Osteocyte (in vitro differentiated cells): ENCODE results near the gene SIN3B. TPM values are rescaled to one million over a fixed set of nuclear protein-coding genes. Genes with fewer than 3 reads are reported as not detected.

Experiments
- DNase-seq: peaks from one replicate; pipeline ENCODE4 v3.0.0; 2021; ENCODE audit warnings: mixed read lengths; ENCODE audit not compliant: unreplicated experiment; ENCODE audit errors: extremely low spot score
- H3K27ac Mint-ChIP-seq: one replicate; pipeline ENCODE4 v1.8.0; 2021; ENCODE audit warnings: mild to moderate bottlenecking, mixed read lengths; ENCODE audit not compliant: unreplicated experiment
- H3K27me3 Mint-ChIP-seq: one replicate; pipeline ENCODE4 v1.8.0; 2021; ENCODE audit warnings: mixed read lengths; ENCODE audit not compliant: unreplicated experiment
- H3K36me3 Mint-ChIP-seq: one replicate; pipeline ENCODE4 v1.8.0; 2021; ENCODE audit warnings: mixed read lengths; ENCODE audit not compliant: unreplicated experiment
- H3K4me1 Mint-ChIP-seq: one replicate; pipeline ENCODE4 v1.8.0; 2021; ENCODE audit warnings: mixed read lengths; ENCODE audit not compliant: unreplicated experiment
- H3K4me3 Mint-ChIP-seq: one replicate; pipeline ENCODE4 v1.8.0; 2021; ENCODE audit warnings: mild to moderate bottlenecking, moderate library complexity, mixed read lengths; ENCODE audit not compliant: unreplicated experiment
- H3K9me3 Mint-ChIP-seq: one replicate; pipeline ENCODE4 v1.8.0; 2021; ENCODE audit warnings: mixed read lengths; ENCODE audit not compliant: unreplicated experiment
- CTCF ChIP-seq: fragments of 200-600 bp; sonication (generic); IDR thresholded peaks from 2 replicates; pipeline ENCODE4 v1.5.0; 2021; ENCODE audit warnings: antibody characterized with exemption, mild to moderate bottlenecking, moderate library complexity
- long read RNA-seq: library from polyadenylated mRNA; unstranded; transcript quantifications from one replicate; pipeline ENCODE4 v2.0.0, GENCODE V29; 2021
- total RNA-seq: library from RNA; stranded (reverse); gene quantifications from 2 replicates; pipeline ENCODE4 v1.2.1, GENCODE V29; 2021

The SIN3B gene
- total RNA-seq = 75.3 and 80.0 TPM in 2 replicates
- long read RNA-seq, partial matches to known transcripts = 1 of 2 reads
- long read RNA-seq, other reads (novel, unspliced or antisense) = 1 of 2 reads

- no peak for TF ChIP-seq CTCF
- Mint-ChIP-seq H3K4me3 (peak within 1 kb of the TSS; percentile 85), H3K27ac (peak within 1 kb of the TSS; percentile 78), H3K9me3 (no peaks in the 10 kb centered on the region), H3K4me1 (peaks cover 44% of the 10 kb centered on the region), H3K27me3 (no peaks in the 10 kb centered on the region), H3K36me3 (peaks cover 19% of the 10 kb centered on the region)
- peak; percentile 95 for DNase-seq
Observed at GRCh38 chr19:16829010-16829821, at the start of gene SIN3B. SIN3B (plus strand) TSS chr19:16829398; CDS start chr19:16829421, 23 bp downstream.

- H3K9me3 Mint-ChIP-seq = no peaks in the 10 kb centered on the region
- DNase-seq = no peak
- no peaks in the 10 kb centered on the region for H3K4me1 Mint-ChIP-seq
- H3K4me3 Mint-ChIP-seq = no peak overlapping the region
- no peak overlapping the region for H3K27ac Mint-ChIP-seq
- no peaks in the 10 kb centered on the region for H3K36me3 Mint-ChIP-seq
- peaks cover 16% of the 10 kb centered on the region for H3K27me3 Mint-ChIP-seq
- TF ChIP-seq CTCF = no peak
Observed at GRCh38 chr19:16779539-16780163, 49.5 kb upstream of the SIN3B start.

GRCh38 chr19:16782719-16783118 is 46.5 kb upstream of the SIN3B start:
- Mint-ChIP-seq H3K36me3 (no peaks in the 10 kb centered on the region), H3K27ac (no peak overlapping the region), H3K27me3 (peaks cover 13% of the 10 kb centered on the region), H3K4me1 (no peaks in the 10 kb centered on the region), H3K4me3 (no peak overlapping the region), H3K9me3 (no peaks in the 10 kb centered on the region)
- no peak for DNase-seq
- TF ChIP-seq CTCF = no peak

GRCh38 chr19:16788479-16788878 is 40.7 kb upstream of the SIN3B start:
- H3K27me3 Mint-ChIP-seq = no peaks in the 10 kb centered on the region
- TF ChIP-seq CTCF = no peak
- H3K4me3 Mint-ChIP-seq = no peak overlapping the region
- no peaks in the 10 kb centered on the region for H3K36me3 Mint-ChIP-seq
- H3K4me1 Mint-ChIP-seq = no peaks in the 10 kb centered on the region
- peaks cover 13% of the 10 kb centered on the region for H3K9me3 Mint-ChIP-seq
- no peak for DNase-seq
- H3K27ac Mint-ChIP-seq = no peak overlapping the region

- H3K27me3 Mint-ChIP-seq = no peaks in the 10 kb centered on the region
- H3K4me1 Mint-ChIP-seq = no peaks in the 10 kb centered on the region
- H3K36me3 Mint-ChIP-seq = no peaks in the 10 kb centered on the region
- TF ChIP-seq CTCF = no peak
- H3K4me3 Mint-ChIP-seq = no peak overlapping the region
- no peak for DNase-seq
- peaks cover 13% of the 10 kb centered on the region for H3K9me3 Mint-ChIP-seq
- no peak overlapping the region for H3K27ac Mint-ChIP-seq
Observed at GRCh38 chr19:16789238-16789637, 40.0 kb upstream of the SIN3B start.
